NCI-H146 treated with DMSO at 0.1 percent for 48 hours (cell line): ENCODE data around the gene NADSYN1.

Experiments
- DNase-seq: peaks from one replicate; lab custom pipeline; 2025; ENCODE audit not compliant: unreplicated experiment; lab: John Stamatoyannopoulos, UW

Gene NADSYN1

DNA sequence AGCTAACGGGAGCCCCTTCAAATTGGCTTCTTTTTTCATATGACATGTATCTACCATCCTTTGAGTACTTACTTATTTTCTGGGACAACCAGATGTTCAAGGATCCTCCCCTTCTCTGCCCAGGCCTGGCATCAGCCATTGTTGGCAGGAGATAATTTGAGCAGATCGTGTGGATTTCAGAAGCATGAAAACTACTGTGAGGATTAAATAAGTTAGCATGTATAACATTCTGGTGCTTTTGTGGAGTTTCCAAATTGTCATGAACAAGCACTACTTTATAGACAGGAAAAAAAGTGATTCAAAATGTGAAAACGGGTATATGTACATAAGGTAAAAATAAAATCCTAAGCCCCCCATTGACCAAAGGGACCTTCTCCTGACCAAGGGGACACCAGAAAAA, 2.1 kb upstream of the NADSYN1 start:
- no peak for DNase-seq

GRCh38 chr11:71451596-71452198, 1.3 kb upstream of the NADSYN1 start:
- DNase-seq: no peak

DNA sequence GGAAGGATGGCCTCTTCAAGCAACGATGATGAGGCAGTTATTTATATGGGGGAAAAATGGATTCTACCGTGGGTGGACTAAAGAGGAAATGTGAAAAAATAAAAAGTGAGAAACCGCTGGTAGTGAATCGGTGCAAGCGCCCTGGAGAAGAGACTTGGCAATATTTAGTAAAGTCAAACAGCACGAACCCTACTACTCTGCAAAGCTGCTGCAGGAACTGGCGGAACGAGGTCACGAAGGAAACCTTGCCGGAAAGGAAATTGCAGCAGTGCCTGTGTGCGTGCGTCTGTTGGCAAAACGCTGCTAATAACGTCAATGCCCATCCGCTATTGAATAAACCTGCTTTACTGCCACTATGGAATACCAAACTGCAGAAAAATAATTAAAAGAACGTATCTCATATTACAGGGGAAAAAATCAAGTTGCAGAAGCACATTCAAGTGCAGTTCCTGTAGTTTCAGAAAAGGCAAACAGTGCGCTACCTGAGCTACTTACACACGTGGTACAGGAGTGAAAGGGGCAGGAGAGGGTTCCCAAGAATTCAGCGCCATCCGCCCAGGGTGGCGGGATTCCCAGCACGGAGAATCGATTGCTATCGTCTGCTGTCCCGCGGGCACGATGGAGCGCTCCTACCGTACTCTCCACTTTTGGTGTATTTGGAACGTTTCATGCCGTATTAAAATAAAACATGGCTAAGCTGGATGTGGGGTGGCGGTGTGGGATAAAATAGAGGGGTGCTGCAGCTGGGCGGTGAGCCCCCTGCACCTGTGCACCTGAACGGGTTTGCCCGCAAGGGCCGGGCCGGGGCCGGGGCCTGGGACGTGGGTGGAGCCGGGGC, 585 bp upstream of the NADSYN1 start:
- DNase-seq: peak; percentile 46

- no peak for DNase-seq
Observed at GRCh38 chr11:71453918-71454304, 908 bp downstream of the NADSYN1 start.

GRCh38 chr11:71454470-71455113, 1.6 kb downstream of the NADSYN1 start:
- DNase-seq: no peak

GRCh38 chr11:71456294-71456693, 3.3 kb downstream of the NADSYN1 start:
- no peak for DNase-seq

DNA sequence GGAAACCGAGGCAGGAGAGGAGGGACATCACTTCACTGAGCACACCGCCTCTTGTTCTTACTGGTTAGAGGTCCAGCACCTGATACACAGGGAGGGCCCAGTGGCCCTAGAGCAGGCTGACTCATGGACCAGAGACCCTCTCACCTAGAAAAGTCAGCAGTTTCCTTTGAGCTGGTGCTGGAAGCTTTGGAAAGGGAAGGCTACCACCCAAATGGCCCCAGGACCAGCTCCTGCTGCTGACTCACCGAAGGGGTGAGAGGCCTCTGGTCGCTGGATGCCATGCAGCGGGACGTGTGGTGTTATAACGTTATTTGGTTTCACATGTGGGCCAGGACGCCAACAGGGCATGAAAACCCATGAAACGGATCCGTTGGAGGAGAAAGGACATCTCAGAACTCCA, 3.8 kb downstream of the NADSYN1 start:
- no peak for DNase-seq

DNA sequence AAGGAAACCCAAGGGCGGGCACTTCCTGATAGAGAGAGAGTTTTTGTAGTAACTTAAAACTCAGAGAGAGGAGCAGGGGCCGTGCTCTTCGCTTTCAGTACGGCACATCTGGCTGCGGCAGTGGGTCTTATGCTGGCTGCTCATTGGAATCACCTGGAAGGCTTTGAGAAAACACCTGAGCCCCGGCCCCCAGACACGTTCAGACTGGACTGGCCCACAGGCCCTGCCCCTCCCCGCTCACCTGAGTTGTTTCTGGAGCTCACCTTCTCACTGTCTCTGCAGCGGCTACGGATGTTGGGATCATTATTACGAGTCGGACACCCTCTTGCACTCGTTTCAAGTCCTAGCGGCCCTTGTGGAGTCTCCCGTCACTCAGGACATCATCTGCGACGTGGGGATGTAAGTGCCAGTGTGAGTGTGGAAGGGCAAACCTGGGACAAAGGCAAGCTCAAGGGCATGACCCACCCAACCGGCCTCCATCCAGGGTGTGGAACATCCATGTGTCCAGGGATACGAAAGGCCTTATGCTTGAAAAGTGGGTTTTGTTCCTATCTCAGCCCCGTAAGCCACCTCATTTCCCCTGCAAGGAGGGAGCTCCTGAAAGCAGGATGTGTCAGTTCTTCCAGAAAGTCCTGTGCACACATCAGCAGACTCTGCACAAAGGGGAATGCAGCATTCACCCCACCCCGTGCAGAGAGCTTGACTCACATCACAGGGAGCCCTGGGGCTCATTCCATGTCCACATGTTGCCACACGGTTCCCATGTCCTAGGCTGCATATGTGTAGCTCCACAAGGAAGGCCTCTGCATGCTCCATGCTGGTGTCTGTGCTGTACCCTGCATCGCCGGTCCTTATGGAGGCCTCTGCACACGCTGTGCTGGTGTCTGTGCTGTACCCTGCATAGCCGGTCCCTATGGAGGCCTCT, 5.4 kb downstream of the NADSYN1 start:
- no peak for DNase-seq

DNA sequence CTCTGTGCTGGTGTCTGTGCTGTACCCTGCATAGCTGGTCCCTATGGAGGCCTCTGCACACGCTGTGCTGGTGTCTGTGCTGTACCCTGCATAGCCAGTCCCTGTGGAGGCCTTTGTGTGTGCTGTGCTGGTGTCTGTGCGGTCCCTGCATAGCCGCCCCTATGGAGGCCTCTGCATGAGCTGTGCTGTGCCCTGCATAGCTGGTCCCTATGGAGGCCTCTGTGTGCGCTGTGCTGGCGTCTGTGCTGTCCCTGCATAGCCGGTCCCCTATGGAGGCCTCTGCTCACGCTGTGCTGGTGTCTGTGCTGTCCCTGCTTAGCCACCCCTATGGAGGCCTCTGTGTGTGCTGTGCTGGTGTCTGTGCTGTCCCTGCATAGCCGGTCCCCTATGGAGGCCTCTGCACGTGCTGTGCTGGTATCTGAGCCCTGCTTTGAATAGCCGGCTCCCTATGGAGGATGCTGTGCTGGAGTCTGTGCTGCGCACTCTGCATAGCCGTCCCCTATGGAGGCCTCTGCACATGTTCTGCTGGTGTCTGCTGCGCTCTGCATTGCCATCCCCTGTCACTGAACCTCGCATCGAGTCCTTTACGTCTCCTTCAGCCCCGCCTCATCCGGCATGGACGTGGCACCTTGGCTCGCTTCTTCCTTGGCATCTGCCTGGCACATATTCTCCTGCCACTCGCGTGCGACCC, 6.2 kb downstream of the NADSYN1 start:
- no peak for DNase-seq

GRCh38 chr11:71459767-71460320, 6.8 kb downstream of the NADSYN1 start:
- DNase-seq: no peak

- DNase-seq: no peak
Observed at GRCh38 chr11:71461696-71462095, 8.7 kb downstream of the NADSYN1 start.

GRCh38 chr11:71462726-71463125, 9.7 kb downstream of the NADSYN1 start:
- DNase-seq: no peak

GRCh38 chr11:71463331-71464211, 10.6 kb downstream of the NADSYN1 start:
- no peak for DNase-seq

- no peak for DNase-seq
Observed at GRCh38 chr11:71465054-71465453, 12.1 kb downstream of the NADSYN1 start.

GRCh38 chr11:71466358-71466757, 13.4 kb downstream of the NADSYN1 start:
- DNase-seq: no peak

GRCh38 chr11:71467164-71467563, 14.2 kb downstream of the NADSYN1 start:
- DNase-seq: no peak

GRCh38 chr11:71470946-71471345, 17.9 kb downstream of the NADSYN1 start:
- DNase-seq: no peak

DNA sequence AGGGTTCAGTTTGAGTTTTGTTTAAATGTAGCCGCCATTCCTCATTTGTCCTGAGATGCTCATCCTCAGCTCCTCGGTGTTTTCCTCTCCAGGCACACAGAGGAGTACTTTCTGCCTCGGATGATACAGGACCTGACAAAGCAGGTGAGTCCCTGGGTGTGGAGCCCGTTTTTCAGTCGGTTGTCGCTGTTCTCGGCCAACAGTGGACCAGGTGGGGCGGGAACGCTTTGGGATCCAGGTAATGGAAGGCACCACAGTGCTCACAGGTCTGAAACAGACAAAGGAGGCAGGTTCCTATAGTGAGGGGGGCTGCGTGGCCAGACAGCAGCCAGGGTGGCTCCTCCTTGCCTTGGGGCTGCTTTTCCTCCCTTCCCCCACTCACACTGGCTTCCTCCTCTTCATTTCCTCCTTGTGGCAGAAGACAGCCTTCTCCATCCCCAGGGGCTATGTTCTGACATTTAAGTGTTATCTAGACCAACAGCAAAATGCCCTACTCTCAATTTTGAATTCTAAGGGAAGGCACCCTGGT, 19.4 kb downstream of the NADSYN1 start:
- no peak for DNase-seq
